Fibroblast of skin of right biceps (primary cell): ENCODE results near the gene MMP12.
A peak's percentile ranks its signal among the peaks of the same experiment; 100 is the strongest.
"Not testable (repeated sequence)": the region's sequence is repeated elsewhere in the genome, so short reads cannot be mapped to it uniquely, and the experiment has no call there.

Experiments used
- DNase-seq: peaks from one replicate; pipeline ENCODE4 v3.0.0-alpha.2; 2013

The MMP12 gene

GRCh38 chr11:102874852-102875251 is at the start of gene MMP12:
Gene MMP12, minus strand, starts transcription at chr11:102874982. Its CDS starts 45 bp downstream, at chr11:102874937.
- DNase-seq, result no peak

GRCh38 chr11:102921587-102922220 is 46.9 kb upstream of the MMP12 start:
- DNase-seq, result no peak

- no peak for DNase-seq
These were observed 45.4 kb upstream of the MMP12 start for GRCh38 chr11:102920118-102920684.

GRCh38 chr11:102915044-102915375 is 40.2 kb upstream of the MMP12 start:
- DNase-seq, result no peak

DNA sequence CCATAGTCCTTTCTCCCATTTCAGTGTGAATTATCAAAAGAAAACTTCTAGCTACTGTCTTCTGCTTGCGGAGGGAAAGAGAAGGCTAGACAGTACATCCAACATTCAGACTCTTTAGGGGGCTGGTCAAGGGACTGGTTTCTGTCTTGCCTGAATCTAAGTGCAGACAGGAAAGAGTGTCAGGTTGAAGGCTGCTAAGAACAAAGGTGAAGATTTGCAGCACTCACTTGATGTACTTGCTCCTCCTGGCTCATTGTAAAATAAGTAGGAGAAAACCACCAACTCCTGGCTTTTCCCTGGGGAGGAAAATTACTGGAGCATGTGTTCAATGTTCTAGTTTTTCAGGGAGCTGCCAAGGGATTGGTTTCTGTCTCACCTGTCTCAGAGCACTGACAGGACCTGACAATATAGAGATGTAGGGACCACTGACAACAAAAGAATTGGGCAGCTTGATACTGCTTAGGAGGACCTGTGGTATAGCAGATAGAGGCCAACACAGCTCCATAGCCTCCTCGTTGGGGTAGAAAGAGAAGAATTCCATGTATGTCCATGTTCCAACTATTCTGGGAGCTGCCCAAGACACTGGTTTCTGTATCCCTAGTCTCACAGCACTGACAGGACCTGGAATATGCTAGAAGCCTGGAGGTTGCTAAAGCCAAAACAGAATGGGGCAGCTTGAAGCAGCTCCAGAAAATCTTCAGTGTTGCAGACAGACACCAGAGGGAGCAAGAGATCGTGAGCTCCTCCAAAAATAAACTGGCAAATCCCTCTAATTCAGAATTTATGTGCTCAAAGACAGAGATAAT is 39.7 kb upstream of the MMP12 start:
- peak; percentile 56 for DNase-seq

GRCh38 chr11:102912482-102912830 is 37.7 kb upstream of the MMP12 start:
- peak; percentile 8 for DNase-seq

DNA sequence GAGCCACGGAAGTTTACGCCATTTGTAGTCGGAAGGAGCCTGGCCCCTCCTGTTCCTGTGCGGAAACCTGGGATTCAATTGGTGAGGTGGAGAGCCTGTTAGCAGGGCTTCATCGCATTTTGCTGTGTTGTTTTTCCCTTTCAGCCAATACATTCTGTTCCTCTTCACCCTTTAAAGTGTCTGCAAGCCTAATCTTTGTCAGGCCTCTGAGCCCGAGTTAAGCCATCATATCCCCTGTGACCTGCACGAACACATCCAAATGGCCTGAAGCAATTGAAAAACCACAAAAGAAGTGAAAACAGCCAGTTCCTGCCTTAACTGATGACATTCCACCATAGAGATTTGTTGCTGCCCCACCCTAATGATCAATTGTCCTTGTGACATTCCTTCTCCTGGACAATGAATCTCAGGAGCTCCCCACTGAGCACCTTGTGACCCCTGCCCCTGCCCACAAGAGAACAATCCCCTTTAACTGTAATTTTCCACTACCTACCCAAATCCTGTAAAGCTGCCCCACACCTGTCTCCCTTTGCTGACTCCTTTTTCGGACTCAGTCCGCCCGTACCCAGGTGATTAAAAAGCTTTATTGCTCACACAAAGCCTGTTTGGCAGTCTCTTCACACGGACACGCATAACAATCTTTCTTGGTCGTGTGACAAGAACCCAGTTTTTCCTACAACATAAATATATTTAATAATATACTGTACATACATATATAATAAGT is 37.1 kb upstream of the MMP12 start:
- DNase-seq, result no peak

GRCh38 chr11:102905848-102906247 is 31.1 kb upstream of the MMP12 start:
- peak; percentile 10 for DNase-seq

DNA sequence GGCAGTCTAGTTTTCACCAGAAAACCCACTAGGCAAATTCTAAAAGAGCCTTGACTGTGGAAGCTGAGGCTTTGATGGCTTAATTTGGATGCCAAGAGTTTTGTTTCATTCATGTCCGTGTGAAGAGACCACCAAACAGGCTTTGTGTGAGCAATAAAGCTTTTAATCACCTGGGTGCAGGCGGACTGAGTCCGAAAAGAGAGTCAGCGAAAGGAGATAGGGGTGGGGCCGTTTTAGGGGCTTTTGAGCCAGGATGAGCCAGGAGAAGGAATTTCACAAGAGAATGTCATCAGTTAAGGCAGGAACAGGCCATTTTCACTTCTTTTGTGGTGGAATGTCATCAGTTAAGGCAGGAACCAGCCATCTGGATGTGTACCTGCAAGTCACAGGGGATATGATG is 29.1 kb upstream of the MMP12 start:
- DNase-seq, result not testable (repeated sequence)

DNA sequence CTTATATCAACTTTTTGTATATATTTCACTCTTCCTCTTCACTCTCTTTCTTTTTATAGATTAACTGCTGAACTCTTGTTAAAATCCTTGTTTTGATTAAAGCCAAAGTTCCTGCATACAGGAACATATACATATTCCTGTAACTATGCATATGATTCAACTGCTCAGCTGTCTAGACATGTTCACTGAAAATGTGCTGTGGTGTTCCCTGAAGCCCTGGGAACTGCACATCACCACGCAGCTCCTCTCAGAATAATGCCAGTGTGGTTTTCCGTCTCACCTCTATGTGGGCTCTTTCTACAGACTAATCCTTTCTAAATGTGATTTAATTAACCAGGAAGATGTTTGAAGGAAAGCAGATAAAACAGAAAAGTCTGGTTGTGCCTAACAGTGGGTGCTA is 25.6 kb upstream of the MMP12 start:
- peak; percentile 22 for DNase-seq

DNA sequence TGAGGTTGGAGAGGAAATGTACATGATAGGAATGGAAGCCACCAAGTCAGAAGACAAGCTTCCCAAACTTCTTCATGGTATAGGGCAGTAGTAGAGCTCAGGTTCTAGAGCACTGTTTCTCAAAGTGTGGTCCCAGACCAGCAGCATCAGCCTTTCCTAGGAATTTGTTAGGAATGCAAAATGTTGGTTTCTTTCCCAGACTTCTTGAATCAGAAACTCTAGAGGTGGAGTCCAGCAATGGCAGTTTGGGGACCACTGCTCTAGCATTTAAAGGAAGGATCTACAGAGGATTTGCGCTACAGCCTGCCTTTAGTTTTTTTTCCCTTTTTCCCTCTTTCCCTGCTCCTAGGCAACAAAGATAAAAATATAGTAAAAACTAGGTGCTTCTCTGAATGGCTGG is 17.0 kb upstream of the MMP12 start:
- peak; percentile 53 for DNase-seq

DNA sequence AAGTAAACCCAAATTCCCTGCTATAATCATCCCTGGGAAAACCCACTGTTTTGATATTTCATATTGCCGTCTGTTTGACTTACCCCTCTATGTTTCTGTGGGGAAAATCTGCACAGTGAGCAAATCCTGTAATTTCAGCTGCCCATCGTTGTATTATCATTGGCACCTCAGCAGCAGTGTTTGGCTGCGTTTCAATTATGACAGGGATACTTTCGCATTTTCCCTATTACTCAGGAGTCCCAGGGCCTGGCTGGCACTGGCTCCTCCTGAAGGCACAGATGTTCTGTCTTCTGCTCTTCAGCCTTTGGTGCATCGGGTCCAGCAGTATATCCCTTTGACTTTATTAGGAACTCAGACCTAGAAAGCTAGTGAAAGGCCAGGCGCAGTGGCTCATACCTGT is 12.2 kb upstream of the MMP12 start:
- DNase-seq, result no peak

- DNase-seq, result peak; percentile 26
These were observed 8.4 kb upstream of the MMP12 start for GRCh38 chr11:102883141-102883540.

- peak; percentile 94 for DNase-seq
These were observed 7.7 kb upstream of the MMP12 start for GRCh38 chr11:102882389-102883024.

- no peak for DNase-seq
These were observed 5.0 kb upstream of the MMP12 start for GRCh38 chr11:102879801-102880200.

GRCh38 chr11:102878595-102878994 is 3.8 kb upstream of the MMP12 start:
- DNase-seq, result no peak

- DNase-seq, result not testable (repeated sequence)
These were observed 5.3 kb downstream of the MMP12 start for GRCh38 chr11:102869354-102869964.

GRCh38 chr11:102868339-102868738 is 6.4 kb downstream of the MMP12 start:
- DNase-seq, result peak; percentile 68

DNA sequence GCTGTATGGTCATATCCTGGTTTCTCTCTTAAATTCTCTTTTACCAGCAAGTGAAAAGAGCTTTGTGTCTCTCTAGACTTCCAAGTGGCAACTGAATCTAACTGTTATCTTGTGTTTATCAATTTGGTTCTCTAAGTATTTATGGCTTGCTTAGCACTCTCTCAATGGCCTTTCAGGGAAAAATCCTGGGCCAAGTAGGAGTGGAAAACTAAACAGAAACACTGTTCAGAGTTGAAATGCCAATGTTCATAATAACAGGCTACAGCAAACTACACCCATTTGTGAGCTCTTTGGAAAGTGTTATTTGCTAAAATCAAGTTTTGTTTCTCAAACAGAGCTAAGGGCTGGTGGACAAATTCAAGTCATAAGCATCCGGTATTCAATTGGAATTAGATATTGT is 10.1 kb downstream of the MMP12 start:
- DNase-seq, result no peak

DNA sequence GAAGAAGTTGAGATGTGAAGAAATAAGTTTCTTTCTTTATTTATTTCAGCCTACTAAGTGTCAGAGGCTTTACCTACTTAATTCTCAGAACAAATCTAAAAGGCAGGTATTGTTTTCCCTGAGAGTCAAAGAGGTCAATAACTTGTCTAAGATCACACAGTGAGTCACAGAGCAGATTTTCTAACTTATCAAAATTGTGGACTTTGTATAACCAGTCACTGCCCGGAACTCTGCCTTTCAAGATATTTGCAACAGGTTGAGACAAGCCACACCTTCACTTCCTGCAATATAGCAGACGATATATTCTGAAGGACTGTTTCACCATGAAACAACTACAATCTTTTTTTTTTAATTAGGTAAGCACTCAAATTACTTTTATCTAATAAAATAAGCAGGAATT is 20.8 kb downstream of the MMP12 start:
- no peak for DNase-seq

DNA sequence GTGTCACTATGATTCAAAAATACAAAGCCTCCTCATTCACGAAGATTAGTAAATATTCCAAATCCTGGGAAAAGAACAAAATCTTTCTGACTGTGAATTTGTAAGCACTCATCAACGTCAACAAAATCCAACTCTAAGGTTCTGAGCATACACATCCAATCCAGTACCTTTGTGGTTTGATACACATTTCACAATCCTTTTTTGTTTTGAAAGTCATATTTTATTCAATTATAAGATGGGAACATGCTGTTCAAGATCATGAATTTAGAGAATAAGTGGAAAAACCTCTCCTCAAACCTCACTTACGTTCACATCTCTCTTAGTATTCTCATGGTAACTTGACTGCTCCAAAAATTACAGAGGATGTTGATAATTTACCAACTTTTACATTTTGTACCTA is 21.7 kb downstream of the MMP12 start:
- DNase-seq, result no peak

- DNase-seq, result peak; percentile 98
These were observed 23.6 kb downstream of the MMP12 start for GRCh38 chr11:102850973-102851745.
